Measurements from ENCODE around the gene PRKCZ.

The PRKCZ gene

DNA sequence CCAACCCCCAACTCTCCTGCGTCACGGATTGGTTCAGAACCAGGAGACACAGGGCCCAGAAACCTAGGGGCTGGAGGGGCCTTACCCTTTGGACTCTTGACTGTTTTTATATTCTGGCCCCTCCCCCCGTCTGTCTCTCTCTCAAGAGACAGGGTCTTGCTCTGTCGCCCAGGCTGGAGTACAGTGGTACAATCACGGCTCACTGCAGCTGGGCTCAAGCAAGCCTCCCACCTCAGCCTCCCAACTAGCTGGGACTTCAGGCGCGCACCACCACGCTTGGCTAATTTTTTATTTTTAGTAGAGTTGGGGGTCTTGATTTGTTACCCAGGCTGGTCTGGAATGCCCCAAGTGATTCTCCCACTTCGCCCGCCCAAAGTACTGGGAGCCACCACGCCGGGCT lies 52.5 kb downstream of the PRKCZ start:
- TF ChIP-seq CTCF (IDR thresholded peaks at IDR 0.05; ENCODE audit: low read depth, low read length), result no peak
- TF ChIP-seq MAX (IDR thresholded peaks at IDR 0.05; ENCODE audit: low read depth, low read length), result no peak
- no peak for TF ChIP-seq MYC (IDR thresholded peaks at IDR 0.05; ENCODE audit: low read depth, low read length)
- TF ChIP-seq POLR2A (IDR thresholded peaks at IDR 0.05; ENCODE audit: extremely low read depth, insufficient read length), result no peak
- DNase-seq (ENCODE audit: low read depth), result no peak

DNA sequence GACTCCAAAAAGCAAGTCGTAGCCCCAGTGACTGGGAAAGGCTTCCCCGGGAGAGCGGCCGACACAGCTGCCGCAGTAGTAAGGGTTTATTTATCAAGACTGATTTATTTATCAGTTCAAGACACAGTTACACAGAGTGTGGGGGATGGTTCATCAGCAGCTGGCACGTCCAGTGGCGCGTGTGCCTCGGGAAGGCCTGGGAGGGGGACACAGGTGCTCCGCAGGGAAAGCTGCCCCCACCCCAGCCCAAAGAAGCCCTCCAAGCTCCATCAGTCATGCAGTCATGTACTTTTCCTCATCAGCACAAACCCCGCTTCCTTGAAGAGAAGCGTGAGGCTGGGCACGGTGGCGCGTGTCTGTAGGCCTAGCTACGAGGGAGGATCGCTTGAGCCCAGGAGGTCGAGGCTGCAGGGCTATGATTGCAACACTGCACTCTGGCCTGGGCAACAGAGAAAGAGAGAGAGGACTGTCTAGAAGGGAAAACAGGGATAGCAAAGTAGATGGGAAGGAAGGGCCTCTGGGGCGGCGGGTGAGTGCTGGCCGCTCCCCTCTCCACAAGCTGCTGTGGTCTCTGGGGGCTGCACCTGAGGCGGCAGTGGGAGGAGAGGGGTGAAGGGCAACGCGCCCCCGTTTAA lies 53.2 kb downstream of the PRKCZ start:
- TF ChIP-seq POLR2A (IDR thresholded peaks at IDR 0.05; ENCODE audit: extremely low read depth, insufficient read length), result no peak
- TF ChIP-seq MAX (IDR thresholded peaks at IDR 0.05; ENCODE audit: low read depth, low read length), result no peak
- H3K4me3 ChIP-seq (ENCODE audit: low read depth, low read length), result no peak overlapping the region
- DNase-seq (ENCODE audit: low read depth), result peak; percentile 23

More for the DNA sequence above, 52.5 kb downstream of the PRKCZ start:
- no peak overlapping the region for H3K4me3 ChIP-seq (ENCODE audit: low read depth, low read length)

- no peak overlapping the region for H3K4me3 ChIP-seq (ENCODE audit: low read depth, low read length)
- TF ChIP-seq MYC (IDR thresholded peaks at IDR 0.05; ENCODE audit: low read depth, low read length), result no peak
- no peak for TF ChIP-seq POLR2A (IDR thresholded peaks at IDR 0.05; ENCODE audit: extremely low read depth, insufficient read length)
- TF ChIP-seq CTCF (IDR thresholded peaks at IDR 0.05; ENCODE audit: low read depth, low read length), result no peak
- TF ChIP-seq MAX (IDR thresholded peaks at IDR 0.05; ENCODE audit: low read depth, low read length), result no peak
- DNase-seq (ENCODE audit: low read depth), result no peak
Measured at GRCh38 chr1:2103901-2104590, 53.8 kb downstream of the PRKCZ start.

GRCh38 chr1:2104621-2105427 lies 54.6 kb downstream of the PRKCZ start:
- peak; percentile 40 for DNase-seq (ENCODE audit: low read depth)
- H3K4me3 ChIP-seq (ENCODE audit: low read depth, low read length), result no peak overlapping the region
- TF ChIP-seq MYC (IDR thresholded peaks at IDR 0.05; ENCODE audit: low read depth, low read length), result no peak
- no peak for TF ChIP-seq MAX (IDR thresholded peaks at IDR 0.05; ENCODE audit: low read depth, low read length)
- no peak for TF ChIP-seq POLR2A (IDR thresholded peaks at IDR 0.05; ENCODE audit: extremely low read depth, insufficient read length)
- TF ChIP-seq CTCF (IDR thresholded peaks at IDR 0.05; ENCODE audit: low read depth, low read length), result no peak

DNA sequence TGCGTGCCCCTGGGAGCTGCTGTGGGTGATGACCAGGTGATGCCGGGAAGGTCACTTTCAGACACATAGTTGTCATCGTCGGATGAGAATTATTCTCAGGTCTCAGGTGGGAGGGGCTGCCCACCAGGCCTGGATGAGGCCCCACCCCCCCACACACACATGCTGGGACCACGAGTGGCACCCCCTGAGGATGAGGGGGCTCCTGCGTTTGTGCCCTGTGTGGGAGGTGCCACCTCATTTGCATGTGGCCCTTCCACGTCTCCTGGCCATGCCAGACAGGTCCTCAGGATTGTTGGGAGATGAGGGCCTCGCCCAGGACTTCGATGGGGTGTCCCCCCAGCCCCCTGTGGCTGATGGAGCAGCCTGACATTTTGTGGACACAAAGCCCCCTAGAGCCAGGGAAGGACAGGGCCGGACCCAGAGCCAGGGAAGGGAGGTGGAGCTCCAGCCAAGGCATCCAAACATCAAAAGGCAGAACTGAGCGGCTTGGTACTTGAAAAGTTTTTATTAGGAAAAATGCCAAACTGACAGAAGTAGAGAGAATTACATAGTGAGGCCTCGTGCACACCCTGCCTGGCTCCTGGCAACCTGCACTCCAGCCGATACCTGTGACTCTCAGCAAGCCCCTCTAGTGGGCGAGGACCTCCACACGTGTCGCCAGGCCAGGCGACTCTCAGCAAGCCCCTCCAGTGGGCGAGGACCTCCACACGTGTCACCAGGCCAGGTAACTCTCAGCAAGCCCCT lies 55.7 kb downstream of the PRKCZ start:
- no peak for DNase-seq (ENCODE audit: low read depth)
- no peak for TF ChIP-seq MAX (IDR thresholded peaks at IDR 0.05; ENCODE audit: low read depth, low read length)
- TF ChIP-seq MYC (IDR thresholded peaks at IDR 0.05; ENCODE audit: low read depth, low read length), result no peak
- no peak for TF ChIP-seq POLR2A (IDR thresholded peaks at IDR 0.05; ENCODE audit: extremely low read depth, insufficient read length)
- TF ChIP-seq CTCF (IDR thresholded peaks at IDR 0.05; ENCODE audit: low read depth, low read length), result no peak
- H3K4me3 ChIP-seq (ENCODE audit: low read depth, low read length), result no peak overlapping the region

Data from NB4 (cell line).